Peyer's patch (tissue), 4 donors: Measurements from ENCODE around the gene FLT3LG. TPM values are rescaled to one million over a fixed set of nuclear protein-coding genes. Genes with fewer than 3 reads are reported as not detected.
"Not testable (repeated sequence)": the region's sequence is repeated elsewhere in the genome, so short reads cannot be mapped to it uniquely, and the experiment has no call there.

Source experiments
- DNase-seq, 3 donors: peaks; one replicate each; pipeline ENCODE4 v3.0.0-alpha.2; 2017 to 2019
- H3K27ac ChIP-seq, 4 donors: fragments of 200-600 bp; sonication (generic); one replicate each; pipeline ENCODE4 v1.5.1; 2016 to 2019
- H3K27me3 ChIP-seq, 2 donors: fragments of 200-600 bp; sonication (generic); one replicate each; pipeline ENCODE4 v1.5.1; 2019
- H3K36me3 ChIP-seq, 3 donors: fragments of 200-600 bp; sonication (generic); one replicate each; pipeline ENCODE4 v1.5.1; 2016 to 2019
- H3K4me1 ChIP-seq, 4 donors: fragments of 200-600 bp; sonication (generic); one replicate each; pipeline ENCODE4 v1.5.1; 2016 to 2019
- H3K4me3 ChIP-seq, 4 donors: fragments of 200-600 bp; sonication (generic); 1 replicate in 3 of 4; 2 replicates in 1 of 4; pipeline ENCODE4 v1.5.1; 2016 to 2019; ENCODE audit warnings: mild to moderate bottlenecking in 1 of 4
- H3K9me3 ChIP-seq, 4 donors: fragments of 200-600 bp; sonication (generic); one replicate each; pipeline ENCODE4 v1.5.1; 2016 to 2019; ENCODE audit warnings: mild to moderate bottlenecking in 1 of 4
- CTCF ChIP-seq, 6 experiments: fragments of 450-650 bp in 4 of 6; fragments of 200-600 bp in 2 of 6; sonication (generic) in 1 of 6; IDR thresholded peaks; one replicate each; pipeline ENCODE4 v1.5.1; 2017 to 2019; ENCODE audit warnings: antibody characterized with exemption in 6 of 6, mild to moderate bottlenecking in 3 of 6, moderate library complexity in 1 of 6
- POLR2A ChIP-seq, 2 donors: fragments of 450-650 bp; IDR thresholded peaks; one replicate each; pipeline ENCODE4 v1.5.1; 2017; ENCODE audit warnings: antibody characterized with exemption in 2 of 2, mild to moderate bottlenecking in 2 of 2, moderate library complexity in 2 of 2
- total RNA-seq, 4 donors: library from RNA; depleted of rRNA; stranded (reverse); fragments of >200 nt; gene quantifications; one replicate each; pipeline ENCODE4 v1.1.0, GENCODE V29; 2016

Gene FLT3LG
- total RNA-seq, 4 donors from 2014 or later = 2.8 to 22.3 (median 5.0) TPM

GRCh38 chr19:49468746-49469447, 5.1 kb upstream of the FLT3LG start:
- peak in 2 of 3 donors; percentile 90 to 94 for DNase-seq
- H3K27me3 ChIP-seq = no peaks in the 10 kb centered on the region
- no peak overlapping the region for H3K4me3 ChIP-seq
- peak overlapping the region; percentile 62 to 84 (median 66) for H3K27ac ChIP-seq
- H3K4me1 ChIP-seq = peaks cover 0 to 36% (median 29%) of the 10 kb centered on the region in 4 donors
- TF ChIP-seq CTCF (IDR thresholded peaks at IDR 0.05) = no peak
- no peaks in the 10 kb centered on the region for H3K9me3 ChIP-seq
- H3K36me3 ChIP-seq = peaks cover 0 to 43% (median 0%) of the 10 kb centered on the region in 3 donors

GRCh38 chr19:49469828-49470614, 4.0 kb upstream of the FLT3LG start:
- Histone ChIP-seq H3K36me3 (peaks cover 0 to 32% (median 0%) of the 10 kb centered on the region in 3 donors), H3K27me3 (no peaks in the 10 kb centered on the region), H3K9me3 (no peaks in the 10 kb centered on the region), H3K27ac (peak overlapping the region; percentile 60 to 84 (median 66)), H3K4me3 (no peak overlapping the region), H3K4me1 (peaks cover 0 to 36% (median 29%) of the 10 kb centered on the region in 4 donors)
- peak in 2 of 3 donors; percentile 88 to 92 for DNase-seq
- no peak for TF ChIP-seq POLR2A (IDR thresholded peaks at IDR 0.05)
- peak; percentile 33 to 61 (median 54) for TF ChIP-seq CTCF (IDR thresholded peaks at IDR 0.05)

- Histone ChIP-seq H3K4me3 (no peak overlapping the region), H3K36me3 (peaks cover 0 to 26% (median 0%) of the 10 kb centered on the region in 3 donors), H3K4me1 (peaks cover 0 to 36% (median 29%) of the 10 kb centered on the region in 4 donors), H3K27ac (peak overlapping the region in 3 of 4 donors; percentile 60 to 84 (median 68)), H3K27me3 (no peaks in the 10 kb centered on the region), H3K9me3 (no peaks in the 10 kb centered on the region)
- TF ChIP-seq POLR2A (IDR thresholded peaks at IDR 0.05) = no peak
- TF ChIP-seq CTCF (IDR thresholded peaks at IDR 0.05) = no peak
- DNase-seq = no peak
Observed at GRCh38 chr19:49470615-49470978, 3.4 kb upstream of the FLT3LG start.

GRCh38 chr19:49472936-49473335, 1.1 kb upstream of the FLT3LG start:
- TF ChIP-seq CTCF (IDR thresholded peaks at IDR 0.05) = no peak
- TF ChIP-seq POLR2A (IDR thresholded peaks at IDR 0.05) = no peak
- no peak overlapping the region for H3K4me3 ChIP-seq
- peak in 1 of 3 donors; percentile 37 for DNase-seq
- H3K9me3 ChIP-seq = no peaks in the 10 kb centered on the region
- peaks cover 0 to 36% (median 30%) of the 10 kb centered on the region in 4 donors for H3K4me1 ChIP-seq
- peak overlapping the region in 3 of 4 donors; percentile 29 to 91 (median 81) for H3K27ac ChIP-seq
- no peaks in the 10 kb centered on the region for H3K27me3 ChIP-seq
- H3K36me3 ChIP-seq = peaks cover 0 to 6% (median 0%) of the 10 kb centered on the region in 3 donors

- H3K36me3 ChIP-seq, H3K27me3 ChIP-seq, H3K9me3 ChIP-seq, DNase-seq: not testable (repeated sequence)
- Histone ChIP-seq H3K4me1 (peaks cover 0 to 32% (median 26%) of the 10 kb centered on the region in 4 donors), H3K27ac (peak overlapping the region; percentile 81 to 91 (median 86)), H3K4me3 (peak overlapping the region; percentile 62 to 80 (median 65))
Observed at GRCh38 chr19:49473501-49473867, 531 bp upstream of the FLT3LG start.

GRCh38 chr19:49474542-49474924, 518 bp downstream of the FLT3LG start:
- Histone ChIP-seq H3K27me3 (no peaks in the 10 kb centered on the region), H3K4me1 (peaks cover 0 to 24% (median 21%) of the 10 kb centered on the region in 4 donors), H3K36me3 (no peaks in the 10 kb centered on the region), H3K27ac (peak overlapping the region; percentile 81 to 91 (median 86)), H3K9me3 (no peaks in the 10 kb centered on the region), H3K4me3 (peak overlapping the region; percentile 62 to 80 (median 65))
- no peak for TF ChIP-seq CTCF (IDR thresholded peaks at IDR 0.05)
- no peak for TF ChIP-seq POLR2A (IDR thresholded peaks at IDR 0.05)
- DNase-seq = no peak
